Suprapubic skin (tissue), 4 donors: ENCODE data around the gene TCEAL8. TPM values are rescaled to one million over a fixed set of nuclear protein-coding genes. Genes with fewer than 3 reads are reported as not detected.

Experiments used
- DNase-seq, 2 donors: peaks; one replicate each; pipeline ENCODE4 v3.0.0-alpha.2; 2019; ENCODE audit warnings: low spot score in 2 of 2
- H3K27ac ChIP-seq: fragments of 200-600 bp; sonication (generic); one replicate; pipeline ENCODE4 v1.5.1; 2019
- H3K27me3 ChIP-seq: fragments of 200-600 bp; sonication (generic); one replicate; pipeline ENCODE4 v1.5.1; 2019
- H3K36me3 ChIP-seq: fragments of 200-600 bp; sonication (generic); one replicate; pipeline ENCODE4 v1.5.1; 2019
- H3K4me1 ChIP-seq: fragments of 200-600 bp; sonication (generic); one replicate; pipeline ENCODE4 v1.5.1; 2019
- H3K4me3 ChIP-seq: fragments of 200-600 bp; sonication (generic); one replicate; pipeline ENCODE4 v1.5.1; 2019; ENCODE audit warnings: mild to moderate bottlenecking
- H3K9me3 ChIP-seq: fragments of 200-600 bp; sonication (generic); one replicate; pipeline ENCODE4 v1.5.1; 2019
- EP300 ChIP-seq: sonication (generic); formaldehyde crosslinking; IDR thresholded peaks from one replicate; pipeline ENCODE4 v1.6.1; 2017; ENCODE audit warnings: antibody characterized with exemption
- POLR2A ChIP-seq, 2 donors: fragments of 450-650 bp; IDR thresholded peaks; one replicate each; pipeline ENCODE4 v1.6.1; 2017; ENCODE audit warnings: antibody characterized with exemption in 2 of 2, mild to moderate bottlenecking in 2 of 2, moderate library complexity in 2 of 2
- POLR2AphosphoS5 ChIP-seq, 3 donors: sonication (generic); formaldehyde crosslinking; IDR thresholded peaks; one replicate each; pipeline ENCODE4 v1.6.1; 2017; ENCODE audit warnings: antibody characterized with exemption in 3 of 3
- WGBS: methylation state at CpG from one replicate; pipeline ENCODE4 v1.1.5; 2018; 5-methylcytosine and 5-hydroxymethylcytosine counted together
- total RNA-seq, 4 donors: library from RNA; depleted of rRNA; stranded (reverse); fragments of >200 nt; gene quantifications; one replicate each; pipeline ENCODE4 v1.1.0, GENCODE V29; 2016
- TF ChIP-seq, protein P1 (sequence below), 2 donors: fragments of 200-600 bp in 1 of 2; fragments of 450-650 bp in 1 of 2; sonication (generic) in 1 of 2; IDR thresholded peaks; one replicate each; pipeline ENCODE4 v1.5.1; 2016 to 2019; ENCODE audit warnings: antibody characterized with exemption in 2 of 2, mild to moderate bottlenecking in 1 of 2, moderate library complexity in 1 of 2

TCEAL8 gene
- total RNA-seq, 4 donors from 2014 or later = 39.4 to 50.6 (median 45.2) TPM

DNA sequence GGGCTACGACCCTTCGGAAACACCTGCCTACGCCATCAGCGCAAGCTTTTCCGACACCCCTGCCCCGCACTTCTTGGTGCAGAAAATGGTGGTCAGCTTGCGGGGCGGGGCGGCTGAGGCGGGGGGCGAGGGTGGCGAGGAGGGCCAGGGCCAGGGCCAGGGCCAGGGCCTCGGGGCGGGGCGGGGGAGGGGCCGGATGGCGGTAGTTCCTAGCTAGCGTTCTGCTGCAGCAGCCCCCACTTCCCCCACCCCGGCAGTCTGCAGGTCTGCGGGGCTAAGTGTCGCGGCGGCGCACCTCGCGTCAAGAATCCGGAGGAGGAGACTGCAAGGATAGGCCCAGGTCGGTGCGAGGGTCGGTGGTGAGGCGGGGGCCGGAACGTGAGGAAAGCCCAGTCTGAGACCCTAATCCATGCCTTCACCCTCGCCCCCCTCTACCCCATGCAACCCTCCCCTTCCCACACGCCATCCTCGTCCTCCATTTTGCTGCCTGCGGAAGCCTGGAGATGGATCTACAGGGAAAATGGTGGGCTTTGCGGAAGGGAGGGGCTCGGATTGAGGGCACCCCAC is 39.4 kb downstream of the TCEAL8 start:
- Histone ChIP-seq H3K27ac (peak overlapping the region; percentile 82), H3K4me1 (no peaks in the 10 kb centered on the region), H3K27me3 (no peaks in the 10 kb centered on the region), H3K36me3 (no peaks in the 10 kb centered on the region), H3K4me3 (peak overlapping the region; percentile 73), H3K9me3 (no peaks in the 10 kb centered on the region)
- DNase-seq = peak; percentile 65 to 71
- 21% methylated on average over 30 of the region's 39 CpGs for whole genome bisulfite sequencing
- no peak for TF ChIP-seq POLR2AphosphoS5 (IDR thresholded peaks at IDR 0.05)
- no peak for TF ChIP-seq POLR2A (IDR thresholded peaks at IDR 0.05)
- no peak for TF ChIP-seq EP300
- TF ChIP-seq, protein P1, sequence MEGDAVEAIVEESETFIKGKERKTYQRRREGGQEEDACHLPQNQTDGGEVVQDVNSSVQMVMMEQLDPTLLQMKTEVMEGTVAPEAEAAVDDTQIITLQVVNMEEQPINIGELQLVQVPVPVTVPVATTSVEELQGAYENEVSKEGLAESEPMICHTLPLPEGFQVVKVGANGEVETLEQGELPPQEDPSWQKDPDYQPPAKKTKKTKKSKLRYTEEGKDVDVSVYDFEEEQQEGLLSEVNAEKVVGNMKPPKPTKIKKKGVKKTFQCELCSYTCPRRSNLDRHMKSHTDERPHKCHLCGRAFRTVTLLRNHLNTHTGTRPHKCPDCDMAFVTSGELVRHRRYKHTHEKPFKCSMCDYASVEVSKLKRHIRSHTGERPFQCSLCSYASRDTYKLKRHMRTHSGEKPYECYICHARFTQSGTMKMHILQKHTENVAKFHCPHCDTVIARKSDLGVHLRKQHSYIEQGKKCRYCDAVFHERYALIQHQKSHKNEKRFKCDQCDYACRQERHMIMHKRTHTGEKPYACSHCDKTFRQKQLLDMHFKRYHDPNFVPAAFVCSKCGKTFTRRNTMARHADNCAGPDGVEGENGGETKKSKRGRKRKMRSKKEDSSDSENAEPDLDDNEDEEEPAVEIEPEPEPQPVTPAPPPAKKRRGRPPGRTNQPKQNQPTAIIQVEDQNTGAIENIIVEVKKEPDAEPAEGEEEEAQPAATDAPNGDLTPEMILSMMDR (IDR thresholded peaks at IDR 0.05) = no peak

DNA sequence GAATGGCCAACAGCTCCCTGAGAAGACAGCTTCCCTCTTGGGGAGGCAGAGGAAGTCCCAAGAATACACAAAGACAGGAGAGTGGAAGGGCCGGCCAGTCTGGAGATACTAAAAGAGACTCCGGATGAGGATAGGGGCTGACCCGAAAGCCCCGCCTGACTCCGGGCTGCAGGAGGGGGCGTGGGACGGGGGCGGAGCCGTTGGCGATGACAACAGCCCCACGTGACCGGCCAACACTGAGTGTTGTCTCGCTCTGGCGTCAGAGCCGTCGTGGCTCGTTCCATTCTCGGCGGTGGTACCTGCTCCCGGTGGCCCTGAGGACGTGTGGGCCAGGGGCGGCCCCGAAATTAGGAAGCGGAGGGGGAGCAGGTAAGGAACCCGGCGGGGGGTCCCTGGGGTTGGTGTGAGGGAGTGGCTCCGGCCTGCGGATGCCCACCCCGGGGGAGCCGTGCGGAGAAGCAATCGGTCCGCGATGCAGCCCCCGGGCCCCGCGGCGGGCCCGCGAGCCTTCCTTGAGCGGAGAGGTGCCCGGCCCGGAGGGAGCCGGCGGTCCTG is 40.0 kb downstream of the TCEAL8 start, which contains the start of gene BEX4:
BEX4 (plus strand) TSS at position 239 of the 555 bp plus-strand sequence. CDS start 1,046 bp downstream, outside the sequence.
- Histone ChIP-seq H3K4me3 (peak within 1 kb of the TSS; percentile 73), H3K36me3 (no peaks in the 10 kb centered on the region), H3K27me3 (no peaks in the 10 kb centered on the region), H3K27ac (peak within 1 kb of the TSS; percentile 82), H3K9me3 (no peaks in the 10 kb centered on the region), H3K4me1 (no peaks in the 10 kb centered on the region)
- peak; percentile 86 to 90 for DNase-seq
- 34% methylated on average over 35 of the region's 45 CpGs for WGBS
- TF ChIP-seq POLR2AphosphoS5 (IDR thresholded peaks at IDR 0.05) (no peak), POLR2A (IDR thresholded peaks at IDR 0.05) (no peak), EP300 (no peak)
- TF ChIP-seq, protein P1 (IDR thresholded peaks at IDR 0.05) = no peak

DNA sequence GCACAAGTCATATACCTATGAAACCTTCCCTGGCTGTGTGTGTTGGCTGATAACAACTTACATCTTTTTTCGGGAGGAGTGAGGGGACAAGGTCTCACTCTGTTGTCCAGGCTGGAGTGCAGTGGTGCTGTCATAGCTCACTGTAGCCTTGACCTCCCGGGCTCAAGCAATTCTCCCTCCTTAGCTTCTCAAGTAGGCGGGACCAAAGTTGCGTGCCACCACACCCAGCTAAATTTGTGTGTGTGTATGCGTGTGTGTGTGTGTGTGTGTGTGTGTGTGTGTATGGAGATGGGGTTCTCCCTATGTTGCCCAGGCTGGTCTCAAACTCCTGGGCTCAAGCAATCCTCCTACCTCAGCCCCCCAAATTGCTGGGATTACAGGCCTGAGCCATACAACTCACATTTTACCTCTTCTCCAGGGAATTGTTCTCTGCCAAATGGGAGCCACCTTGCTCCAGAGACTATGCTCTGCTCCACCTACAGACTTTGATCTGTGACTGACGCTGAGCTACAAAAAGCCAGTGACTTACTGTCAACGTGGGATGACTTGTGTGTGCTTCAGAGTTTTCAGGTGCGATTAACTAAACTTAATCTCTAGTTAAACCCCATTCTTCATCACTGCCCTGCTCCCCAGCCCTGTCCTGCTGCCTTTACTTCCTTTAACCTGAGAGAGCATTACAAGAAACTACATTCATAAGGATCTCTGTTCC is 42.1 kb downstream of the TCEAL8 start:
- 58% methylated on average over 8 of the region's 8 CpGs for WGBS
- Histone ChIP-seq H3K9me3 (no peaks in the 10 kb centered on the region), H3K4me3 (no peak overlapping the region), H3K27me3 (no peaks in the 10 kb centered on the region), H3K27ac (no peak overlapping the region), H3K36me3 (no peaks in the 10 kb centered on the region), H3K4me1 (no peaks in the 10 kb centered on the region)
- TF ChIP-seq EP300 (no peak), POLR2A (IDR thresholded peaks at IDR 0.05) (no peak), POLR2AphosphoS5 (IDR thresholded peaks at IDR 0.05) (no peak)
- TF ChIP-seq, protein P1 (IDR thresholded peaks at IDR 0.05) = no peak
- no peak for DNase-seq

DNA sequence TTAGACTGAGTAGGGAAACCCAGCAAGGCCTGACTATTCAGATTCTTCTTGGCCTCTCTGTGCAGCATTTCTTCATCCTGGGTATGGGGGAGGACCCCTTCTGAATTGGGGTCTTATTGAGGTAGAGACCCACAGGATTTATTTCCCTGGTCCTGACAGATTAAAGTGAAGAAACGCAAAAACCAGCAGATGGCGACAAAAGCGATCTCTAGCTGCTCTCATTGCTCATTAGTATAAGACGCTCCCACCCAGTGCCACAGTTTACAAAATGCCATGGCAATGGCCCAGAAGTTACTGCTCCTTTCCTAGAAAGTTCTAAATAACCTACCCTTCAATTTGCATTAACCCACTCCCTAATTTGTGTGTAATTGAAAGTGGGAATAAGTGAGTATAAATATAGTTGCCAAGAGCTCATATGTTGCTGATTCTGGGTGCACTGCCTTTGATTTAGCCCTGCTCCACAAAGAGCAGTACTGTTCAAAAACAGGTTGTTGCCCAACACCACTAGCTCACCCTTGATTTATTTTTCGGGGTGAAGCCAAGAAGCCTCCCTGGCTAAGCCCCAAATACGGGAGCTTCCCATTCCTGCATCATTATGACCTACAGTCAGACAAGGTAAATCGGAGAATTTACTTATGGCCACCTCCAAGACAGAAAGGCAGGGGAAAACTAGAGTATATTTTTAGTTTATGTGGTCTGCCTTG is 43.8 kb downstream of the TCEAL8 start:
- TF ChIP-seq, protein P1 (IDR thresholded peaks at IDR 0.05) = peak in 1 of 2 donors; percentile 19
- no peak for TF ChIP-seq POLR2A (IDR thresholded peaks at IDR 0.05)

DNA sequence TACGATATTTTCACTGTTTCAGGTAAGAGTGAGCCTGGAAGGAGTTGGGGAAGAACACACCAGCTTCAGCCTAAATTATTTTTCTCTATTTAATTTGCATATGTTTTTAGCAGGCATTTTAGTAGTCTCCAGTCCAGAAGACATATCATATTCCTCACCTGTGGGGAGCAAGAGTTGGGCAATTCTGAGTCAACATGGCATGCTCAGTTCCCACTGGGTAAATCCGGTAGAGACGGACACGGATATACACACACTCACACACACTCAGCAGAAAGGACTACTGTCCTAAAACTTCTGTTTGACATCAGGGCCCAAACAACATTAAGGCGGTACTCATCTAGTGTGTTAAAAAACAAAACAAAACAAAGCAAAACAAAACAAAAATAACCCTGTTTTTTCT is 44.9 kb downstream of the TCEAL8 start:
- TF ChIP-seq, protein P1 (IDR thresholded peaks at IDR 0.05) = no peak
- TF ChIP-seq EP300 (no peak), POLR2A (IDR thresholded peaks at IDR 0.05) (no peak), POLR2AphosphoS5 (IDR thresholded peaks at IDR 0.05) (no peak)
- no peak overlapping the region for H3K27ac ChIP-seq
- no peaks in the 10 kb centered on the region for H3K27me3 ChIP-seq
- H3K9me3 ChIP-seq = no peaks in the 10 kb centered on the region
- 80% methylated on average over 5 of the region's 5 CpGs for WGBS
- no peak for DNase-seq
- no peaks in the 10 kb centered on the region for H3K36me3 ChIP-seq
- H3K4me3 ChIP-seq = no peak overlapping the region
- H3K4me1 ChIP-seq = no peaks in the 10 kb centered on the region

More for the DNA sequence above, 43.8 kb downstream of the TCEAL8 start:
- WGBS = 19% methylated on average over 7 of the region's 7 CpGs
- Histone ChIP-seq H3K27me3 (no peaks in the 10 kb centered on the region), H3K27ac (no peak overlapping the region), H3K9me3 (no peaks in the 10 kb centered on the region), H3K4me3 (no peak overlapping the region), H3K4me1 (no peaks in the 10 kb centered on the region), H3K36me3 (no peaks in the 10 kb centered on the region)
- no peak for DNase-seq
